ENCODE data around the gene MORN3.
A peak's percentile ranks its signal among the peaks of the same experiment; 100 is the strongest.

DNA sequence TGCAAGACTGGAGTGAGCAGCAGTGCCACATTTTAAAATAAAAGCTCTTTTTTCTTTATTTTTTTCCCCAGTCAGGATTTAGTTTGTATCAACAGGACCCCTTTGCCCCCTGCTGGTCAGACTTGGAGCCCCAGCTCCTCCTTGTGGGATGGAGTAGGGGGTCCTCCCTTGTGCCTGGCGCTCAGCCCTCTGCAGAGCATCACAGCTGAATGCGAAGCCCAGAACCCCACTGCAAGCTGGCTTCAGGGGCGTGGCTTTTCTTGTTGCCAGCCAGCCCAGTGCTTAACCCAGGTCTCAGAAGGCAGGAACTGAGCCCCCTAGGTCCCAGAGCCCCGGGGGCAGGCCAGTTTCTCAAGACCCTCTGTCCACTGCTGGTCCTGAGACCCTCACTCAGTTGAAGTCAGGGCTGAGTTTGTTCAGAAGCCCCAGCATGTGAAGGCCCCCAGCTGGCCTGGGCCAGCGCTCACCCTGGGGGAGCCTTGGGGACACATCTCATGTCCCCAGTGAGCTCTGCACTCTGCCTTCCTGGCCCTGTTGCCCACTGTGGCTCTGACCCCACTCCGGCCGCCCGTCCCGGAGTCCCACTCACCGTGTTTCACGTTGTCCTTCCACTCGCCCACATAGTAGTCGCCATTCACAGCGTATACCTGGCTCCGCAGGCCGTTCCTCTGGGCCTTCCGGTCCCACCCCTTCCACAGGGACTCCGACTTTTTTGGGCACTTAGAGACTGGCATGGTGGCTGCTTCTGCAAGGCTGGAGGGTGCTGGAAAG lies 519 bp downstream of the MORN3 start:
- TF ChIP-seq, protein P1, sequence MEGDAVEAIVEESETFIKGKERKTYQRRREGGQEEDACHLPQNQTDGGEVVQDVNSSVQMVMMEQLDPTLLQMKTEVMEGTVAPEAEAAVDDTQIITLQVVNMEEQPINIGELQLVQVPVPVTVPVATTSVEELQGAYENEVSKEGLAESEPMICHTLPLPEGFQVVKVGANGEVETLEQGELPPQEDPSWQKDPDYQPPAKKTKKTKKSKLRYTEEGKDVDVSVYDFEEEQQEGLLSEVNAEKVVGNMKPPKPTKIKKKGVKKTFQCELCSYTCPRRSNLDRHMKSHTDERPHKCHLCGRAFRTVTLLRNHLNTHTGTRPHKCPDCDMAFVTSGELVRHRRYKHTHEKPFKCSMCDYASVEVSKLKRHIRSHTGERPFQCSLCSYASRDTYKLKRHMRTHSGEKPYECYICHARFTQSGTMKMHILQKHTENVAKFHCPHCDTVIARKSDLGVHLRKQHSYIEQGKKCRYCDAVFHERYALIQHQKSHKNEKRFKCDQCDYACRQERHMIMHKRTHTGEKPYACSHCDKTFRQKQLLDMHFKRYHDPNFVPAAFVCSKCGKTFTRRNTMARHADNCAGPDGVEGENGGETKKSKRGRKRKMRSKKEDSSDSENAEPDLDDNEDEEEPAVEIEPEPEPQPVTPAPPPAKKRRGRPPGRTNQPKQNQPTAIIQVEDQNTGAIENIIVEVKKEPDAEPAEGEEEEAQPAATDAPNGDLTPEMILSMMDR (IDR thresholded peaks at IDR 0.05): peak in 3 of 4 experiments; percentile 15 to 48 (median 41)
- no peak for TF ChIP-seq POLR2AphosphoS5 (IDR thresholded peaks at IDR 0.05)
